HFFc6 (cell line): ENCODE results near the gene SHANK1. TPM values are rescaled to one million over a fixed set of nuclear protein-coding genes. Genes with fewer than 3 reads are reported as not detected.
"Not testable (repeated sequence)": the region's sequence is repeated elsewhere in the genome, so short reads cannot be mapped to it uniquely, and the experiment has no call there.

Experiments
- DNase-seq: peaks from one replicate; pipeline ENCODE4 v3.0.0-alpha.2; 2018
- H3K27ac Mint-ChIP-seq: 2 replicates; pipeline ENCODE4 v1.8.0; 2020; ENCODE audit warnings: mild to moderate bottlenecking, mixed read lengths
- H3K27me3 Mint-ChIP-seq: 2 replicates; pipeline ENCODE4 v1.8.0; 2021; ENCODE audit warnings: mild to moderate bottlenecking, moderate library complexity, mixed read lengths; ENCODE audit not compliant: insufficient read depth
- H3K36me3 Mint-ChIP-seq: 2 replicates; pipeline ENCODE4 v1.8.0; 2021; ENCODE audit warnings: low read depth, mixed read lengths
- H3K4me1 Mint-ChIP-seq: 2 replicates; pipeline ENCODE4 v1.8.0; 2020; ENCODE audit warnings: low read depth, mixed read lengths
- H3K4me3 Mint-ChIP-seq: 2 replicates; pipeline ENCODE4 v1.8.0; 2020; ENCODE audit warnings: mild to moderate bottlenecking, moderate library complexity, mixed read lengths
- H3K9me3 Mint-ChIP-seq: 2 replicates; pipeline ENCODE4 v1.8.0; 2020; ENCODE audit warnings: mild to moderate bottlenecking, mixed read lengths
- total RNA-seq, 6 experiments: library from RNA; stranded (reverse); fragmentation: NEBNext Ultra II Directional; extraction: Animal tissue kit (Norgen Biotek cat#: 25700); gene quantifications; 2 replicates in 1 of 6; 3 replicates in 5 of 6; pipeline ENCODE4 v1.2.3, GENCODE V29; 2021
- TF ChIP-seq, protein P1 (sequence below): fragments of 200-600 bp; sonication (generic); IDR thresholded peaks from 2 replicates; pipeline ENCODE4 v1.5.0; 2021; ENCODE audit warnings: antibody characterized with exemption, mild to moderate bottlenecking

The SHANK1 gene
- total RNA-seq, 6 experiments from 2014 or later = 5.4 to 16.7 (median 14.7) TPM

GRCh38 chr19:50626795-50627194 lies 92.8 kb downstream of the SHANK1 start:
- no peaks in the 10 kb centered on the region; the same call in 1 of the 2 replicates for H3K9me3 Mint-ChIP-seq
- no peaks in the 10 kb centered on the region for H3K36me3 Mint-ChIP-seq
- H3K27me3 Mint-ChIP-seq = peaks cover 4% of the 10 kb centered on the region
- no peak overlapping the region for H3K27ac Mint-ChIP-seq
- TF ChIP-seq, protein P1, sequence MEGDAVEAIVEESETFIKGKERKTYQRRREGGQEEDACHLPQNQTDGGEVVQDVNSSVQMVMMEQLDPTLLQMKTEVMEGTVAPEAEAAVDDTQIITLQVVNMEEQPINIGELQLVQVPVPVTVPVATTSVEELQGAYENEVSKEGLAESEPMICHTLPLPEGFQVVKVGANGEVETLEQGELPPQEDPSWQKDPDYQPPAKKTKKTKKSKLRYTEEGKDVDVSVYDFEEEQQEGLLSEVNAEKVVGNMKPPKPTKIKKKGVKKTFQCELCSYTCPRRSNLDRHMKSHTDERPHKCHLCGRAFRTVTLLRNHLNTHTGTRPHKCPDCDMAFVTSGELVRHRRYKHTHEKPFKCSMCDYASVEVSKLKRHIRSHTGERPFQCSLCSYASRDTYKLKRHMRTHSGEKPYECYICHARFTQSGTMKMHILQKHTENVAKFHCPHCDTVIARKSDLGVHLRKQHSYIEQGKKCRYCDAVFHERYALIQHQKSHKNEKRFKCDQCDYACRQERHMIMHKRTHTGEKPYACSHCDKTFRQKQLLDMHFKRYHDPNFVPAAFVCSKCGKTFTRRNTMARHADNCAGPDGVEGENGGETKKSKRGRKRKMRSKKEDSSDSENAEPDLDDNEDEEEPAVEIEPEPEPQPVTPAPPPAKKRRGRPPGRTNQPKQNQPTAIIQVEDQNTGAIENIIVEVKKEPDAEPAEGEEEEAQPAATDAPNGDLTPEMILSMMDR = no peak
- H3K4me3 Mint-ChIP-seq = no peak overlapping the region
- no peak for DNase-seq
- no peaks in the 10 kb centered on the region for H3K4me1 Mint-ChIP-seq

DNA sequence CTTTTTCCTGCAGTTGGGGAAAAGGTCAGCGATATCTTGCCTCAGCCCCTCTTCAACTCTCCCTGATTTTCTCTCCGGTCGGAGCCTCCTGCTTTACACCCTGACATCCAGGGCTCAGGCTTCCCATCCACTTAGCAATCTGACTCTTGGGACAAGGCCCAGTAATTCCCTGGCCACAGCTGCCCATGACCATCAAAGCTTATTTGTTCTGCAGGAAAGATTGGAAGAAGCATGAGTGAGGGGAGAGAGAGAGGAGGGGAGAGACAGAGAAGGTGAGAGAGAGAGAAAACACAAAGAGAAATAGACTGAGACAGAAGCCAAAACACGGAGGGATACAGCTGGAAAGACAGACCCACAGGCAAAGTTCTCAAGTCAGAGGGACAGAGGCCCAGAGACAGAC lies 93.6 kb downstream of the SHANK1 start:
- peaks cover 3% of the 10 kb centered on the region for H3K27me3 Mint-ChIP-seq
- no peaks in the 10 kb centered on the region for H3K4me1 Mint-ChIP-seq
- H3K36me3 Mint-ChIP-seq = no peaks in the 10 kb centered on the region
- TF ChIP-seq, protein P1 = no peak
- no peak for DNase-seq
- H3K9me3 Mint-ChIP-seq = no peaks in the 10 kb centered on the region; the same call in 1 of the 2 replicates
- H3K27ac Mint-ChIP-seq = no peak overlapping the region
- no peak overlapping the region for H3K4me3 Mint-ChIP-seq

GRCh38 chr19:50624949-50625600 lies 94.5 kb downstream of the SHANK1 start:
- TF ChIP-seq, protein P1 = no peak
- no peaks in the 10 kb centered on the region for H3K4me1 Mint-ChIP-seq
- H3K27ac Mint-ChIP-seq = no peak overlapping the region
- no peaks in the 10 kb centered on the region; the same call in 1 of the 2 replicates for H3K9me3 Mint-ChIP-seq
- H3K27me3 Mint-ChIP-seq = peaks cover 4% of the 10 kb centered on the region
- no peak overlapping the region for H3K4me3 Mint-ChIP-seq
- DNase-seq = no peak
- no peaks in the 10 kb centered on the region for H3K36me3 Mint-ChIP-seq

DNA sequence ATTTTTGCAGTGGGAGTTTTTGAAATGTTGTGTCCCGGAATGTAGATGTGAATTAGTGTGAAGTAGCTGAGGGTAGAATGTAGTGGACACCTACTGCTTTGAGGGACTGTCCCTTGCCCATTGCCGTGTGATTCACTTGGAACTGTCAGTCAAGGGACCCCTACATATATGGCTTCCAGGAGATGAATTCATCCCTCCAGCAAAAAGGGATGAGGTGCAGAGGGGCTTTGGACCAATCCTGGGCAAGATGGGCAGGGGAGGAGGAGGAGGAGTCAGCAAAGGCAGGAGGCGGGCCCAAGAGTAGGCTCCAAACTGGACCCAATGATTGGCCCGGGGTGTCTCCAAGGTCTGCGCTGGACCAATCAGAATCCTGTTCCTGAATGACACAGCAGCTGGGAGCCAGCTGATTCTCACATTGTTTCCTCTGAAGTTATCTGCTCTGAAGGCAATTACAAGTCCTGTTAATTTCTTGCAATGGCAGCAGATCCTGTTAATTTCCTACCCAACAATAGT lies 99.2 kb downstream of the SHANK1 start:
- not testable (repeated sequence) for H3K4me1 Mint-ChIP-seq, DNase-seq, H3K27ac Mint-ChIP-seq, H3K36me3 Mint-ChIP-seq, H3K4me3 Mint-ChIP-seq, H3K9me3 Mint-ChIP-seq, H3K27me3 Mint-ChIP-seq

DNA sequence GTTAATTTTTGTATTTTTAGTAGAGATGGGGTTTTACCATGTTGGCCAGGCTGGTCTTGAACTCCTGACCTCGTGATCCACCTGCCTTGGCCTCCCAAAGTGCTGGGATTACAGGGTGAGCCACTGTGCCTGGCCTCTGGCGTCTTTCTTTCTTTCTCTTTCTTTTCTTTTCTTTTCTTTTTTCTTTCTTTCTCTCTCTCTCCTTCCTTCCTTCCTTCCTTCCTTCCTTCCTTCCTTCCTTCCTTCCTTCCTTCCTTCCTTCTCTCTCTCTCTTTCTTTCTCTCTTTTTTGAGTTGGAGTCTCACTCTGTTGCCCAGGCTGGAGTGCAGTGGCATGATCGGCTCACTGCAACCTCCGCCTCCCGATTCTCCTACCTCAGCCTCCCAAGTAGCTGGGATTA lies 100.4 kb downstream of the SHANK1 start:
- H3K36me3 Mint-ChIP-seq, H3K27me3 Mint-ChIP-seq, H3K4me1 Mint-ChIP-seq, H3K4me3 Mint-ChIP-seq, DNase-seq, H3K27ac Mint-ChIP-seq, H3K9me3 Mint-ChIP-seq: not testable (repeated sequence)

GRCh38 chr19:50618379-50618778 lies 101.2 kb downstream of the SHANK1 start:
- not testable (repeated sequence) for H3K36me3 Mint-ChIP-seq, H3K4me3 Mint-ChIP-seq, H3K27me3 Mint-ChIP-seq, H3K4me1 Mint-ChIP-seq, DNase-seq, H3K9me3 Mint-ChIP-seq, H3K27ac Mint-ChIP-seq

DNA sequence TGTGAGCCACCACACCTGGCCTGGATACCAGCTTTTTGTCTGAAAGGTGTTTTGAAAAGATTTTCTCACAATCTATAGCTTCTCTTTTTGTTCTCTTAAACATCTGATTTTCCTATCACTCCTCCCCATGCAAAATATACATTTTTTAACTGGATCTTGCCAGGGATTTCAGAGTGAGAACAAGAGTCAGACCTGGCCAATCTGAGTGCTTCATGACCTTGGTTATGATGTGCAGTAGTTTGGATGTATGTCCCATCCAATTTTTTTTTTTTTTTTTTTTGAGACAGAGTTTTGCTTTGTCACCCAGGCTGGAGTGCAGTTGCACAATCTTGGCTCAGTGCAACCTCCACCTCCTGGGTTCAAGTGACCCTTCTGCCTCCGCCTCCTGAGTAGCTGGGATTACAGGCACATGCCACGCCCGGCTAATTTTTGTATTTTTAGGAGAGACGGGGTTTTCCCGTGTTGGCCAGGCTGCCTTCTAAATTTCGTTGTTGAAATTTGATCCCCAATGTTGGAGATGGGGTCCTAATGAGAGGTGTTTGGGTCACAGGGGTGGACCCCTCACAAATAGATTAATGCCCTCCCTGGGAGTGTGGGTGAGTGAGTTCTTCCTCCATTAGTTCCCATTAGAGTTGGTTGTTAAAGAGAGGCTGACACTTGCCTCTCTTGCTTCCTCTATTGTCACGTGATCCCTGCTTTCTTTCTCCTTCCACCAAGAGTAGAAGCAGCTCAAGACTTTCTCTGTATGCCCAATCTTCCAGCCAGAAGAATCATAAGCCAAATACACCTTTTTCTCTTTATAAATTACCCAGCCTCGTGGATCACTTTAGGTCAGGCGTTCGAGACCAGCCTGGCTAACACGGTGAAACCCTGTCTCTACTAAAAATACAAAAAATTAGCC lies 106.8 kb downstream of the SHANK1 start:
- not testable (repeated sequence) for H3K4me3 Mint-ChIP-seq, H3K9me3 Mint-ChIP-seq, H3K36me3 Mint-ChIP-seq, H3K4me1 Mint-ChIP-seq, DNase-seq, H3K27me3 Mint-ChIP-seq, H3K27ac Mint-ChIP-seq

Other genes starting within 250 kb of the SHANK1 start
- 100 to 1,000 TPM in 2 of 6 experiments, 10 to 100 TPM in 4; 49.1 to 113 (median 55.2) TPM for gene EMC10, start 243.3 kb downstream of the SHANK1 start, total RNA-seq
- 1 to 10 TPM in 1 of 6 experiments, under 1 TPM in 4, not detected in 1; 0.16 to 1.5 (median 0.28) TPM for gene GARIN5A, start 243.0 kb downstream of the SHANK1 start, total RNA-seq
- gene JOSD2, start 208.6 kb downstream of the SHANK1 start, total RNA-seq = 10 to 100 TPM; 62.7 to 86.3 (median 72.8) TPM
- gene ASPDH, start 205.9 kb downstream of the SHANK1 start, total RNA-seq = not detected
- gene LRRC4B, start 151.4 kb downstream of the SHANK1 start, total RNA-seq = under 1 TPM; 0.07 to 0.14 (median 0.08) TPM
- not detected for gene SYT3, start 79.9 kb downstream of the SHANK1 start, total RNA-seq
- under 1 TPM in 3 of 6 experiments, not detected in 3; 0.64 to 0.94 (median 0.68) TPM for gene C19orf81, start 70.4 kb downstream of the SHANK1 start, total RNA-seq
- 100 to 1,000 TPM; 140 to 182 (median 164) TPM for gene CLEC11A, start 3.6 kb upstream of the SHANK1 start, total RNA-seq
- not detected for gene GPR32, start 50.7 kb upstream of the SHANK1 start, total RNA-seq
- gene ACP4, start 70.6 kb upstream of the SHANK1 start, total RNA-seq = not detected
- gene KLK1, start 104.0 kb upstream of the SHANK1 start, total RNA-seq = not detected
- not detected for gene KLK15, start 113.8 kb upstream of the SHANK1 start, total RNA-seq
- gene KLK3, start 135.1 kb upstream of the SHANK1 start, total RNA-seq = not detected
- not detected for gene KLK2, start 153.6 kb upstream of the SHANK1 start, total RNA-seq
- gene KLK4, start 191.6 kb upstream of the SHANK1 start, total RNA-seq = not detected
- gene KLK5, start 233.2 kb upstream of the SHANK1 start, total RNA-seq = not detected
- gene KLK6, start 249.8 kb upstream of the SHANK1 start, total RNA-seq = not detected